SH-SY5Y (cell line): ENCODE measurements around the gene MS4A7.

ENCODE experiments used
- GATA2 ChIP-seq: IDR thresholded peaks from 2 replicates; pipeline ENCODE4 v1.6.1; 2011; ENCODE audit warnings: mild to moderate bottlenecking, low read depth, low read length
- GATA3 ChIP-seq: IDR thresholded peaks from 2 replicates; pipeline ENCODE4 v1.6.1; 2011; ENCODE audit warnings: low read depth, mild to moderate bottlenecking, low read length, moderate library complexity

- no peak for TF ChIP-seq GATA2
- no peak for TF ChIP-seq GATA3
Measured at GRCh38 chr11:60392361-60392760, 14.0 kb downstream of the MS4A7 start.
